ENCODE data around the gene GDF15.
A peak's percentile ranks its signal among the peaks of the same experiment; 100 is the strongest.
"Not testable (repeated sequence)": the region's sequence is repeated elsewhere in the genome, so short reads cannot be mapped to it uniquely, and the experiment has no call there.

Gene GDF15

GRCh38 chr19:18364277-18364825 lies 21.6 kb upstream of the GDF15 start:
- DNase-seq (ENCODE audit: low read depth), result not testable (repeated sequence)

- peak; percentile 95 for DNase-seq (ENCODE audit: low read depth)
Observed at GRCh38 chr19:18364826-18365528, 21.0 kb upstream of the GDF15 start.

GRCh38 chr19:18366021-18366435 lies 19.9 kb upstream of the GDF15 start:
- no peak for DNase-seq (ENCODE audit: low read depth)

GRCh38 chr19:18368504-18369222 lies 17.3 kb upstream of the GDF15 start:
- DNase-seq (ENCODE audit: low read depth), result no peak

- no peak for DNase-seq (ENCODE audit: low read depth)
Observed at GRCh38 chr19:18373407-18373891, 12.5 kb upstream of the GDF15 start.

GRCh38 chr19:18373892-18374629 lies 11.9 kb upstream of the GDF15 start:
- peak; percentile 86 for DNase-seq (ENCODE audit: low read depth)

GRCh38 chr19:18377026-18377425 lies 8.9 kb upstream of the GDF15 start:
- no peak for DNase-seq (ENCODE audit: low read depth)

DNA sequence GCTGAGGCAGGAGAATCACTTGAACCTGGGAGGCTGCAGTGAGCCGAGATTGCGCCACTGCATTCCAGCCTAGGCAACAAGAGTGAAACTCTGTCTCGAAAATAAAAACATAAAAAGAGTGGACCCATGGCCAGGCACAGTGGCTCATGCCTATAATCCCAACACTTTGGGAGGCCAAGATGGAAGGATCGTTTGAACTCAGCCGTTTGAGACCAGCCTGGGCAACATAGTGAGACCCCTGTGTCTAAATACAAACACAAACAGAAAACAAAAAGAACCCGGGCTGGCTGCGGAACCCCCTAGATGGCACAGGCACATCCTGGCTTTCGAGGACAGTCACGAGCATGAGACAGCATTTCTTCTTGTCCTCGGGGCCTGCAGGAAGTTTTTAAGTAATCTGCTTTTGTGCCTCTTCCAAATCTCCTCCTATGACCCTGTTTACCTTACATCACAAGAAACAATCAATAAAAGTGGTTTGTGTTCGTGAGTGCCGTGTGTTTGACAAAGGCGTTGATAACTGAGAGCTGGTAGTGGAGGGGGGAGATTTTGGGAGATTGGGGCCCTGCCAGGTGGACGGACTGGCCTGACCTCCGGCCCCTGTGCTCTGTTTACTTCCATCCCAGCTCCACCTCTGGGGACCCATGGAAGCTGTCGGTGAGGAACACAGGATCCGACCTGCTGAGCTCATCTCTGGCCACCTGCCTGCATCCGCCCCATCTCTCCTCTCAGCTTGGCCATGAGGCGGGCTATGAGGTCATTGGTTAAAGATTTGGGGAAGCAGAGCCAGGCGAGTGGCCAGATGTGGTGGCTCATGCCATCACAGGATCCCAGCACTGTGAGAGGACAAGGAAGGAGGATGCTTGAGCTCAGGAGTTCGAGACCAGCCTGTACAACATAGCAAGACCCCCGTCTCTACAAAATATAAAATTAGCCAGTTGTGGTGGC lies 5.9 kb upstream of the GDF15 start:
- DNase-seq (ENCODE audit: low read depth), result peak; percentile 71

DNA sequence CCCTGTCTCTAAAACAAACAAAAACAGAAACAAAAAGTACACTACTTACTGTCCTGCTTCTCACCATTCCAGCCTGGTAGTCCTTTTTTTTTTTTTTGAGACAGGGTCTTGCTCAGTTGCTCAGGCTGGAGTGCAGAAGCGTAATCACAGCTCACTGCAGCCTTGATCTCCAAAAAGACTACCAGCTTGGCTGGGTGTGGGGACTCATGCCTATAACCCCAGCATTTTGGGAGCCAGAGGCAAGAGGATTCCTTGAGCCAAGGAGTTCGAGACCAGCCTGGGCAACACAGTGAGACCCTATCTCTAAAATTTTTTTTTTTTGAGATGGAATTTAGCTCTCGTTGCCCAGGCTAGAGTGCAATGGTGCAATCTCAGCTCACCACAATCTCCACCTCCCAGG lies 5.1 kb upstream of the GDF15 start:
- no peak for DNase-seq (ENCODE audit: low read depth)

GRCh38 chr19:18383622-18384021 lies 2.3 kb upstream of the GDF15 start:
- not testable (repeated sequence) for DNase-seq (ENCODE audit: low read depth)

GRCh38 chr19:18384775-18385174 lies 1.2 kb upstream of the GDF15 start:
- no peak for DNase-seq (ENCODE audit: low read depth)

DNA sequence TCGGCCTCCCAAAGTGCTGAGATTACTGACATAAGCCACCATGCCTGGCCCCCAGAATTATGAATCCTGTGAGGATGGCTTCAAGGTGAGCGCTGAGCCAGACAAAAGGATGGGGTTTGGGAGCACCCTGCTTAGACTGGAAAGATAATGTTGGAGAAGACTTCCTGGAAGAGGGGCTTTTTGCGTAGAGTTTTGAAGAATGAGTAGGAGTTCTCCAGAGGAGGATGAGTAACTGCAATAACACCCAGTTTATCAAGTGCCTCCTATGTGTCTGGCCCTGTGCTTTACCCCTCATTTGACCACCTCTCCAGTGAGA lies 641 bp upstream of the GDF15 start:
- no peak for DNase-seq (ENCODE audit: low read depth)

- DNase-seq (ENCODE audit: low read depth), result no peak
Observed at GRCh38 chr19:18386543-18387271, 749 bp downstream of the GDF15 start.

- no peak for DNase-seq (ENCODE audit: low read depth)
Observed at GRCh38 chr19:18388100-18388959, 2.4 kb downstream of the GDF15 start.

DNA sequence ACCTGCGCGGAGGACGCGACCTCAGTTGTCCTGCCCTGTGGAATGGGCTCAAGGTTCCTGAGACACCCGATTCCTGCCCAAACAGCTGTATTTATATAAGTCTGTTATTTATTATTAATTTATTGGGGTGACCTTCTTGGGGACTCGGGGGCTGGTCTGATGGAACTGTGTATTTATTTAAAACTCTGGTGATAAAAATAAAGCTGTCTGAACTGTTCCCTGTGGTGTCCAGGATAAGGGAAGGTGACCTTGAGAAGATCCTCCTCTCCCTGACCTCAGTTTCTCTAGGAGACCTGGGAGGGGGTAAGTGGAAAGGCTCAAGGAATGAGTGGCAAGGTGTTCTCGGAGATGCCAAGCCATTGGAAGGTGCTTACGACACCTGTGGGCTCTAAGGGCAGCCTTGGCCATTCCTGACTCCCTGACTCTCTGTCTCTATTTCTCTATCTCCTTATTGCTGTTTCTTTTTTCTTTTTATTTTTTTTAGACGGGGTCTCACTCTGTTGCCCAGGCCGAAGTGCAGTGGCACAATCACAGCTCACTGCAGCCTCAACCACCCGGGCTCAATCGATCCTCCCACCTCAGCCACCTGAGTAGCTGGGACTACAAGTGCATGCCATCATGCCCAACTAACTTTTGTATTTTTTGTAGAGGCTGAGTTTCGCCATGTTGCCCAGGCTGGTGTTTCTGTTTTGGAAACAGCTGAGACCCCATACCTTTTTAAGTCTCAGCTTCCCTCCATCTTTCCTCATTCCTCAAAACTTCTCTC lies 3.2 kb downstream of the GDF15 start:
- no peak for DNase-seq (ENCODE audit: low read depth)

- DNase-seq (ENCODE audit: low read depth), result no peak
Observed at GRCh38 chr19:18389726-18390064, 3.7 kb downstream of the GDF15 start.

DNA sequence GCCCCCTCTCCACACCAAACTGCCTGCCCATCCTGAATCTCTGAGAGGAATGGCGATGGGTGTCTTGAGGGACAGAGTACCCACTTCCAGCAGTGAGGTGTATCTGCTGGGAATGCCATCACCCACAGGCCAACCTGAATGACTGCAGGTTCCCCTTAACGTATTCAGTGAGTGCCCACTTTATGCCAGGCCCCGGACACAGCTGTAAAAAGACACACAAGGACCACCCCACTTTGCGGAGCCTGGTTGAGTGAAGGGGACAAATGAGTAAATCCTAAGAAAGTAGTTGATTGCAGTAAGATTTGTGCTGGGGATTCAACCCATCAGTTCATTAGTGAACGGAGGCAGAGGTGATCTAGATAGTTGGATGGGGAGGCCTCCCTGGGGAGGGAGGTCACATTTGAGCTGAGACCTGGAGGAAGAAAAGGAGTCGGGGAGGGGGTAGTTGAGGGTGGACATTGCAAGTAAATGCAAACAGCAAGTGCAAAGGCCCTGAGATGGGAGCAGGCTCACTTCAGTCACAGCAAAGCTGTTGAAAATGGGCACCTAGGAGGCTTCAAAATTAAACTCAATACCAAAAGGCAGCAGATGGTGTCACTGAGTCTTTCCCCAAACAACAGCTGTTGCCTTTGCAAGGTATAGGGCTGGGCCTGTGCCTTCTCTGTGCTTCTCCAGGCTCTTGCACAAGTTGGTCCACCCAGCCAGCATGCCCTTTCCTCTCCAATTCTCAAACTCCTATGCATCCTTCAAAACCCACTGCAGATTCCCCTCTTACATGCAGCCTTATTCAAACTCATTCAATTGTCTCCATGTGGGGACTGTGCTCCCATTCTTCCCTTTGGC lies 4.3 kb downstream of the GDF15 start:
- no peak for DNase-seq (ENCODE audit: low read depth)

DNA sequence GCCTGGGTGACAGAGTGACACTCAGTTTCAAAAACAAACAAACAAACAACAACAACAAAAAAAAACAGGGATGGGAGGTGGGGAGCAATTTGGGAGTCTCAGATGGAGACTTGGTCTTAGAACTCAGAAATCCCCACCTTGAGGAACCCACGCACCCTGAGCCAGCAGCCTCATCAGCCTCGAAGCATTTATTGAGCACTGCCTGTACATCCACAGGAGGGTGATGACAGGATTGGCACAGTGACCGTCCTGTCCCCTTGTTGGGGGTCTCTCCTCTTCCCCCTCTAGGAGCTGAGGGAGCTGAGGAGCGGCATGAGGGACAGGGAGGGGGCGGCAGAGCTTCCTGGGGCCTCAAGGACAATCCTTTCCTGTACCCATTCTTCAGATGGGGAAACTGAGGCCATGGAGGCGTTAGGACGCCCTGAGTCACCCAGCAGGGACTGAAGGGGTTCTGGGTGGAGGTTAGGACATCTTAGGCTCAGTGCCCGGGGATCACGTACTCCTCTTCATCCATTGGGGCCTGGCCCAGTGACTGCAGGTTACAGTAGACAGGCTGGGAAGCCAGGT lies 5.6 kb downstream of the GDF15 start:
- DNase-seq (ENCODE audit: low read depth), result no peak

Data from HS-5 (cell line).